Heart left ventricle (tissue), 13 donors: ENCODE data around the gene SYT11.

Experiments used
- POLR2A ChIP-seq, 2 donors: fragments of 450-650 bp; IDR thresholded peaks; one replicate each; pipeline ENCODE4 v1.6.1; 2017; ENCODE audit warnings: antibody characterized with exemption in 2 of 2, mild to moderate bottlenecking in 2 of 2, moderate library complexity in 2 of 2
- TF ChIP-seq, protein P1 (sequence below), 12 donors: fragments of 200-600 bp; sonication (generic) in 4 of 12; IDR thresholded peaks; one replicate each; pipeline versions ENCODE4 v1.5.0 to v1.8.0; 2018 to 2022; ENCODE audit warnings: antibody characterized with exemption in 12 of 12, mild to moderate bottlenecking in 5 of 12
- donor health status: ischemic (EF 13 %, LVEDD 7.1; RV severe dilation, severe dysfunction).
- donor health status: DM: no; HTN: yes; CAD: no.
- donor health status: DM: no; HTN: no; CAD: no.
- donor health status: ischemic (EF 25% LVEDD 6.9; RV normal size, moderate dysfunction).
- donor health status: ischemic (EF 25% LVEDD 5.7; RV mildly dilated, moderate dysfunction).
- donor health status: ischemic (EF 35%, LVEDD 5.7; RV mildly dilated, moderate dysfunction).
- donor health status: nonischemic (EF 11% LVEDD 7.7; RV severe dilation, severe dysfunction).
- donor health status: DM: yes; HTN: yes; CAD: no.
- donor health status: PGD.
- donor health status: ischemic (EF 29% LVEDD 5.4; RV normal size, mild dysfunction).
- donor health status: nonischemic (EF 23%, LVEDD 6.1; RV moderate dilation, normal function).

DNA sequence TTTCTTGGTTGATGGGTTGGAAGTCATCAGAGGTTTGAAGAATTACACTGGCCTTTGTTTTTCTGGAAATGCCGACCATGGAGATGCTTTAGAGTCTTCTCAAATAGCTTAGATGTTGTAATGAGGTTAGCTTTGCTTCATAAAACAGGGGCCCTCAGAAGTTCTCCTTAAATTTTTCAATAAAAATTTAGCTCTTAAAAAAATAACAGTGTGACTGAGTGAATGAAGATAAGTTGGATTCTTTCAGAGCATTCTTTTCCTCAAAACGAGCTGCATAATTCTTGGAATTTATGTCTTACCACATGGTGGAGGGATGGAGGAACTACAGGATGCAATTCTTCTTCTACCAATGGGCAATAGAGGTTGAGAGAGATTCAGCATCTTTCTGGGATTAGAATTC lies 23.4 kb downstream of the SYT11 start:
- TF ChIP-seq, protein P1, sequence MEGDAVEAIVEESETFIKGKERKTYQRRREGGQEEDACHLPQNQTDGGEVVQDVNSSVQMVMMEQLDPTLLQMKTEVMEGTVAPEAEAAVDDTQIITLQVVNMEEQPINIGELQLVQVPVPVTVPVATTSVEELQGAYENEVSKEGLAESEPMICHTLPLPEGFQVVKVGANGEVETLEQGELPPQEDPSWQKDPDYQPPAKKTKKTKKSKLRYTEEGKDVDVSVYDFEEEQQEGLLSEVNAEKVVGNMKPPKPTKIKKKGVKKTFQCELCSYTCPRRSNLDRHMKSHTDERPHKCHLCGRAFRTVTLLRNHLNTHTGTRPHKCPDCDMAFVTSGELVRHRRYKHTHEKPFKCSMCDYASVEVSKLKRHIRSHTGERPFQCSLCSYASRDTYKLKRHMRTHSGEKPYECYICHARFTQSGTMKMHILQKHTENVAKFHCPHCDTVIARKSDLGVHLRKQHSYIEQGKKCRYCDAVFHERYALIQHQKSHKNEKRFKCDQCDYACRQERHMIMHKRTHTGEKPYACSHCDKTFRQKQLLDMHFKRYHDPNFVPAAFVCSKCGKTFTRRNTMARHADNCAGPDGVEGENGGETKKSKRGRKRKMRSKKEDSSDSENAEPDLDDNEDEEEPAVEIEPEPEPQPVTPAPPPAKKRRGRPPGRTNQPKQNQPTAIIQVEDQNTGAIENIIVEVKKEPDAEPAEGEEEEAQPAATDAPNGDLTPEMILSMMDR (IDR thresholded peaks at IDR 0.05), result no peak
- no peak for TF ChIP-seq POLR2A (IDR thresholded peaks at IDR 0.05)
